NAMALWA (cell line): Measurements from ENCODE around the gene HMBS.
"Not testable (repeated sequence)": the region's sequence is repeated elsewhere in the genome, so short reads cannot be mapped to it uniquely, and the experiment has no call there.

ENCODE experiments used
- DNase-seq: peaks from one replicate; pipeline ENCODE4 v3.0.0-alpha.2; 2015; ENCODE audit warnings: low spot score

HMBS gene

DNA sequence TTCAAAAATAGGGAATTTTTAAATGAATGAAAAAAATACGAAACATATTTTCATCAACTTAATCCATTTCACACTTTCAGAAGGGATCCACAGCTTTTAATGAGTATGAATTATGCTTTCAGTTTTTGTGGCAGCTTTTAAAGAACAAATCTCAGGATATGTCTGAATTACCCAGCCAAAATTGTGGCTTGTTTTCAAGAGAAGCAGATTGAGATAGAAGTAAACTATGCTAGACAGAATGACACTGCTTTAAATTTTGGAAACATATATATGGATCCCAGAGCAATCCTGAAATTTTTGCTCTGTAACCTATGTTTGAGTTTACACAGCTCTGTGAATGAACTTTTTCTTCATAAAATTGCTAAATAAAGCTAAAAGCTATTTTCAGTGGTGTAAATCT is 34.3 kb downstream of the HMBS start:
- DNase-seq, result no peak

DNA sequence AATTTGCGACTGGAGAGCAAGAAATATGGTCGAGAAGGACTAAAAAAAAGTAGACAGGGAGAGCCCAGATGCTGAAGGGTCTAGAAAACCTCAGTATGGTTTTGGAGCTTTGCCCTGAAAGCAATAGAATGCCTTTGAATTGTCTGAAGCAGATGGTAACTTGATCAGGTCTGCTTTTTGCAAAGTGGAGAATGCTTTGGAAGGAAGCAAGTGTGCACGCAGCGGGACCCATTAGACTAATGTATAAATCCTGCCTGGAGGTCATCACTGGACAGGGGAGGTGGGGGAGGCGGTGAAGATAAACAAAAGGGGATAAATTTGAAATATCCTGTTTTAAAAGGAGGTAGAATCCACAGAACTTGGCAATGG is 35.9 kb downstream of the HMBS start:
- DNase-seq, result no peak

DNA sequence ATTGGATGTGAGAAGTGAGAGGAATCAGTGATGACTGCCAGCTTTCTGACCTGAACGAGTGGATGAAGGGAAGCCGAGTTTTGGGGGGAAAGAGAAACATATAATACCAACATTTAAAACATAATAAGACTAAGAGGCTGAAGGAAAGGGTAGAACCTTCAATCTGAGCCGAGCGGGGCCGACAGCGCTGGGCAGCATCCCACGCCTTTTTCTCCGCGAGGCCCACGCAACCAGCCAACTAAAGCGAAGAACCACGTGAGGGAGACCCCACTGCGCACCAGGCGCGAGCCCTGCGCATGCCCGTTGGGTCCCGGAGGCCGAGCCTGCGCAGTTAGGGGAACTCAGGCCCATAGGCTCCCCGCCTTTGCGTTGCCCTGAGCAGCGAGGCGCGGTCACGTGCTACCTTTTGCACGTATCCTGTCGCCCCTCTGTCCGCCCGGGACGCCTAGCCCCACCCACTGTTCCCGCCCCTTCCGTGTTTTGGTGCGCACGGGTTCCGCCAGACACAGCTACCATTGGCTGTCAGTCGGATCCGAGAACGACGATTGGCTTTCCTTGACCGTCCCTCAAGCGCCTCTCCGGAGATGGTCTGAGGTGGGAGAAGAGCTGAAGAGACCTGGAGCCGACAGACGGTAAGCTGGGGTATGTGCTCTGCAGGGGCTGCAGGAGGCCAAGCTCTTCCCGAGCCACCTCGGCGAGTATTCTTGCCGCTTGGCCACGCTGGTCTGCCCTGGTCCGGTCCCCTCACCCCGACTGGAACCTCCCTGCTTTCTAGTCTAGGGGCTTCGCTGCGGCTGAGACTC is 36.5 kb downstream of the HMBS start, which contains the start of gene HINFP:
Gene HINFP (plus strand): TSS at position 573 of the 803 bp plus-strand sequence. CDS start 5,365 bp downstream, outside the sequence.
- peak; percentile 99 for DNase-seq

DNA sequence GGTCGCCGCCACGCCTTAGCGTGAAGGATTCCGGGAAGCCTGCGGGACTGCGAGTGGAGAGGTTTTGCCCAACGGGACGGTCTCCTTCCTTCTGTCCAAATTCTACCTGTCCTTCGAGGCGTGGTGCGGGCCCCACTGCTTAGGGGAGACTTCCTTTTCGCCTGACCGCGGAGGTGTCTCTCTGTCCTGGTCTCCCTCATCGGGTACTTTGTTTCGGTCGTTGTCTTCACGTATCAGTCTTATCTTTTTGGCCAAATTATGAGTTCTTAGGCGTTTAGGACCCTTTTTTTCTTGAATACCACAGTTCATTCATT is 37.1 kb downstream of the HMBS start:
- DNase-seq, result peak; percentile 47

DNA sequence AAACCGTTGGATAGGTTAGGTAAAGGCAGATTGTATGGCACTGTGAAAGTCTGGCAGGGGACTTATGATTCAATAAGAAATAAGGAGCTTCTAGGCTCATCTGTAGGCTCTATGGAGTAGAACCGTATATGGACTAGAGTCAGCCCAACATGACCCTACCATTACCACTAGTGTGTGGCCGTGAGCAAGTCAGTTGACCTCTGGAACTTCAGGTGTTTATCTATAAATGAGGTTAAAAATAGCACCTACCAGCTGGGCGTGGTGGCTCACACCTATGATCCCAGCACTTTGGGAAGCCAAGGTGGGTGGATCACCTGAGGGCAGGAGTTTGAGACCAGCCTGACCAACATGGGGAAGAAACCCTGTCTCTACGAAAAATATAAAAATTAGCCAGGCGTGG is 41.1 kb downstream of the HMBS start:
- no peak for DNase-seq

DNA sequence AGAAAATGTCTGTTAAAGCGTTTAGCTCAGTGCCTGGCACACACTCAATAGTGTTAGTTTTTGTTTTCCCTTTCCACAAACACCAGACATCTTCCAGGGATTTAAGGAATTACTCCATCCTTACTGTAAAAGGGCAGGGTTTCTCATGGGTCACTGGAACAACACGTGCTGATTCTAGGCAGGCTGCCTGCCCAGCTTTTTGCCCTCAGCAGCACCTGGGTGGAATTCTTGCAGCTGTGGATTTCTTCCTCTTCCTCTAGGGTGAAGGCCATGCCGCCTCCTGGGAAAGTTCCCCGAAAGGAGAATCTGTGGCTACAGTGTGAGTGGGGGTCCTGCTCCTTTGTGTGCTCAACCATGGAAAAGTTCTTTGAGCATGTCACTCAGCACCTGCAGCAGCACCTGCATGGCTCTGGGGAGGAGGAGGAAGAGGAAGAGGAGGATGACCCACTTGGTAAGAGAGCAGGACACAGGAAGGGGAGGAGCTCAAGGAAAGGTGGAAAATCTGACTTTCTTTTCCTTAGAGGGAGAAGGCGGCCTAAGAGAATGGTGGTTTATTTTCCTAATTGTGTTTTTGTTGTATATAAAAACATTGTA is 42.1 kb downstream of the HMBS start:
- DNase-seq, result no peak

DNA sequence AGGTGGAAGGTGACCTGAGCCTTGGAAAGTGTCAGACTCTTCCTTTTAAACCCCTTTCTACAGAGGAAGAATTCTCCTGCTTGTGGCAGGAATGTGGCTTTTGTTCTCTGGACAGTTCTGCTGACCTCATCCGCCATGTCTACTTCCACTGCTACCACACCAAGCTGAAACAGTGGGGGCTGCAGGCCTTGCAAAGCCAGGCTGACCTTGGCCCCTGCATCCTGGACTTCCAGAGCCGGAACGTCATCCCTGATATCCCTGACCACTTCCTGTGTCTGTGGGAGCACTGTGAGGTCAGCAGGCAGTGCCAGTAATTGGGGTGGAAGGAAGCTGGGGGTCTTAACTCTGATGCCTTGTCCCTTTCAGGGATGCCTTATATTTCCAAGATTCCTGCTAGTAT is 46.0 kb downstream of the HMBS start:
- DNase-seq, result no peak

DNA sequence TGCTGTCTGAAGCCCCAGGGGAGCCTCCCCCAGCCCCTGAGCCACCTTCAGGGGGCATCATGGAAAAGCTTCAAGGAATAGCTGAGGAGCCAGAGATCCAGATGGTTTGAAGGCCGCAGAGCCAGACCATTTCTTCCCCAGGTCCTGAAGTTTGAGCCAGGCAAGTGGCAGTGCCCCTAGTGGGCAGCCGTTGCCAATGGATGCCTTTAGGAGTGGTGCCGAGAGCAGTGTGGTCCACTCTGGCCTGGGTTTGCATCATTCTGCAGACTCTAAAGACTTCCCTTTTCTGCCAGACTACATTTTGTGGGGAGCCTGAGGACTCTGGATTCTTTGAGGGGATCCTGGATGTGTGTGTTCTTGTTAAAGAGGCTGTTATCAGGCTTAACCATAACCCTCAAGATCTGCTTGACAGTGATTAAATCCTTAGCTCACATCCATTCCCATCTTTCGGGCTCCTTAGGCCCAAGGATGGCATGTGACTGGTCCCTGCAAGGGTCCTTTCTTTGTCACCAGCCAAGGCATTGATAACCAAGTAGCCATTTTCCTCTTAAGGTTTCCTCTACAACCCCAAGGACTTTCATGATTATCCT is 49.8 kb downstream of the HMBS start:
- DNase-seq, result peak; percentile 48

DNA sequence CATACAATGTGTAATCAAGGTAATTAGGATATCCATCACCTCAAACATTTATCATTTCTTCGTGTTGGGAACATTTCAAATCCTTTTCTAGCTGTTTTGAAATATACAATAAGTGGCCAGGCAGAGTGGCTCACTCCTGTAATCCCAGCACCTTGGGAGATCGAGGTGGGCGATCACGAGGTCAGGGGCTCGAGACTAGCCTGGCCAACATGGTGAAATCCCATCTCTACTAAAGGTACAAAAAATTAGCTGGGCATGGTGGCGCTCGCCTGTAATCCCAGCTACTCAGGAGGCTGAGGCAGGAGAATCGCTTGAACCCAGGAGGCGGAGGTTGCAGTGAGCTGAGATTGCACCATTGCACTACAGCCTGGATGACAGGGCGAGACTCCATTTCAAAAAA is 54.6 kb downstream of the HMBS start:
- DNase-seq, result not testable (repeated sequence)
